GM23248 (cell line): ENCODE measurements around the gene KATNBL1. TPM values are rescaled to one million over a fixed set of nuclear protein-coding genes. Genes with fewer than 3 reads are reported as not detected.

Source experiments
- DNase-seq: peaks from one replicate; pipeline ENCODE4 v3.0.0-alpha.2; 2015
- H2AFZ ChIP-seq: fragments of 200-600 bp; sonication (generic); 2 replicates; pipeline ENCODE4 v1.6.1; 2016; ENCODE audit warnings: antibody characterized with exemption
- H3F3A ChIP-seq: fragments of 200-600 bp; sonication (generic); 2 replicates; pipeline ENCODE4 v1.6.1; 2016; ENCODE audit warnings: mild to moderate bottlenecking, antibody characterized with exemption, mixed run types; ENCODE audit not compliant: insufficient read depth
- H3K27ac ChIP-seq: fragments of 200-600 bp; sonication (generic); 2 replicates; pipeline ENCODE4 v1.5.1; 2016; ENCODE audit warnings: mild to moderate bottlenecking
- H3K27me3 ChIP-seq: fragments of 200-600 bp; sonication (generic); replicated peaks from 2 replicates; pipeline ENCODE4 v1.6.1; 2016; ENCODE audit warnings: mild to moderate bottlenecking; ENCODE audit not compliant: insufficient read depth
- H3K36me3 ChIP-seq: fragments of 200-600 bp; sonication (generic); 2 replicates; pipeline ENCODE4 v1.6.1; 2016; ENCODE audit warnings: low read depth, mild to moderate bottlenecking
- H3K4me1 ChIP-seq: fragments of 200-600 bp; sonication (generic); 2 replicates; pipeline ENCODE4 v1.6.1; 2016; ENCODE audit warnings: mild to moderate bottlenecking; ENCODE audit not compliant: insufficient read depth
- H3K4me2 ChIP-seq: fragments of 200-600 bp; sonication (generic); one replicate; pipeline ENCODE4 v1.6.1; 2016; ENCODE audit warnings: mild to moderate bottlenecking; ENCODE audit not compliant: unreplicated experiment
- H3K4me3 ChIP-seq: fragments of 200-600 bp; sonication (generic); 2 replicates; pipeline ENCODE4 v1.5.1; 2016; ENCODE audit warnings: mild to moderate bottlenecking
- H3K79me2 ChIP-seq: fragments of 200-600 bp; sonication (generic); 2 replicates; pipeline ENCODE4 v1.6.1; 2016; ENCODE audit warnings: mild to moderate bottlenecking; ENCODE audit not compliant: insufficient read depth
- H3K9ac ChIP-seq: fragments of 200-600 bp; sonication (generic); 2 replicates; pipeline ENCODE4 v1.6.1; 2016; ENCODE audit warnings: mild to moderate bottlenecking
- H3K9me2 ChIP-seq: fragments of 200-600 bp; sonication (generic); 2 replicates; pipeline ENCODE4 v1.6.1; 2016; ENCODE audit warnings: mixed run types, mild to moderate bottlenecking, moderate library complexity; ENCODE audit not compliant: insufficient read depth
- H3K9me3 ChIP-seq: fragments of 200-600 bp; sonication (generic); one replicate; pipeline ENCODE4 v1.6.1; 2017; ENCODE audit warnings: low read depth
- H4K20me1 ChIP-seq: fragments of 200-600 bp; sonication (generic); 2 replicates; pipeline ENCODE4 v1.6.0; 2016; ENCODE audit not compliant: insufficient read depth
- EZH2 ChIP-seq: fragments of 200-600 bp; sonication (generic); IDR thresholded peaks from 2 replicates; pipeline ENCODE4 v1.6.1; 2018; ENCODE audit warnings: antibody characterized with exemption, mild to moderate bottlenecking; ENCODE audit not compliant: insufficient read depth, poor library complexity, severe bottlenecking
- EZH2phosphoT487 ChIP-seq: fragments of 200-600 bp; sonication (generic); IDR thresholded peaks from 2 replicates; pipeline ENCODE4 v1.6.1; 2018; ENCODE audit warnings: antibody characterized with exemption, moderate library complexity, mild to moderate bottlenecking, low read depth; ENCODE audit not compliant: insufficient read depth
- WGBS, 2 experiments: methylation state at CpG; one replicate each; pipeline ENCODE4 v1.1.6; 2015 to 2017; ENCODE audit warnings: low lambda C conversion rate in 2 of 2, low coverage in 1 of 2; ENCODE audit errors: missing lambda C conversion rate in 2 of 2; 5-methylcytosine and 5-hydroxymethylcytosine counted together
- in situ Hi-C: fragments of 300-500 bp; cut with MboI; formaldehyde crosslinking; loops from 2 replicates; pipeline ENCODE4 v1.15.0; 2020
- polyA plus RNA-seq: library from polyadenylated mRNA; unstranded; fragments of >200 nt; fragmentation: Nextera tagmentation; extraction: Ambion mirVana; gene quantifications from 2 replicates; pipeline ENCODE4 v1.2.1, GENCODE V29; 2016
- total RNA-seq: library from RNA; depleted of rRNA; stranded (reverse); fragments of >200 nt; shearing (Covaris generic); gene quantifications from 2 replicates; pipeline ENCODE4 v1.2.3, GENCODE V29; 2014; rRNA removed

The KATNBL1 gene
- total RNA-seq (39.3 and 50.8 TPM in 2 replicates), polyA plus RNA-seq (51.9 and 57.1 TPM in 2 replicates)

DNA sequence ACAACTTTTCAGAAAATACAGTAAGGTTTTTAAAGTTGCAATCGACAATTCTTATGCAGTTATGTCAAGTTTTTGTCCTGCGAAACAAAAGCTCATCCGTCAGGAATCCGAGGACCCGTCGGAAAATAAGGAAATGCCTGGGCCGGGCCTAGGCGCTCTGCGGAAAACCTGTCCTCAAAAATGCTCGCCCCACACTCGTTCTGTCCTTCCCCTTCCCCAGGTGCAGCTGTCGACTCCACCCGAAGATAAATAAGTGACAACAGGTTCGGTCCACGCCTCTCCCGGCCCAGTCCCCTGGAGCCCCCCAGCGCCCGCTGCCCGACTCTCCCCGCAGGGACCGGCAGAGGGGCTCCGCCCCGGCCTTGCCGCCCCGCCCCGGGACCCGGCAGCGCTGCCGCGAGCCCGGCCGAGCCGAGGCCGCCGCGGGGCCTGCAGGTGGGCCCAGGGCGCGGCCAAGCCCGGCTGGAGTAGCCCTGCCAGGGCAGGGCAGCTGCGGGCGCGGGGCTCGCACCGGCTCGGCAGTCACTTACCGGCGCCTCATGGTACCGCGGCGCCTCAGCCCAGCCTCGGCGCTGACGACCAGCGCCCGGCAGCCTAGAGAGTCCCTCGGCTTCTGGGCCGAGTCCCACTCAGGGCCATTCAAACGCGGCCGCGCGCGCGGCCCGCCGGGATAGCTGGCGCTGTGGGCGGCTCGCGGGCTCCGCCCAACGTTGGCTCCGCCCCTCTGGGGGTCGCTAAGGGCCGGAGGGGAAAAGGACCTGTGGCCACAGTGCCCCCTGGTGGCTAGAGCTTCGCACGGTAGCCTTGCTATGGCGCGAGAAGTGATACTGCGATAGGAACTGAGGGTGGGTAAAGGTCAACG is at the start of gene KATNBL1:
KATNBL1 (minus strand) TSS at position 676 of the 862 bp plus-strand sequence. CDS start 46,420 bp downstream, outside the sequence.
- Histone ChIP-seq H3K4me2 (peak within 1 kb of the TSS; percentile 100), H3K4me3 (peak within 1 kb of the TSS; percentile 97), H3K79me2 (peaks cover 48% of the 10 kb centered on the region), H4K20me1 (no peaks in the 10 kb centered on the region; the same call in 1 of the 2 replicates), H3K9ac (peak within 1 kb of the TSS; percentile 91), H3K9me2 (no peaks in the 10 kb centered on the region), H3K9me3 (no peaks in the 10 kb centered on the region), H3K36me3 (0 out of 2 replicates have a peak, but pooled peaks cover 3% of the 10 kb centered on the region), H3F3A (peaks cover 23% of the 10 kb centered on the region), H3K27ac (peak within 1 kb of the TSS; percentile 78), H3K27me3 (no peaks in the 10 kb centered on the region), H3K4me1 (peaks cover 21% of the 10 kb centered on the region), H2AFZ (peak within 1 kb of the TSS; percentile 83)
- peak; percentile 97 for DNase-seq
- TF ChIP-seq EZH2 (no peak), EZH2phosphoT487 (no peak)
- 1 to 2% methylated on average over 28 to 68 of the region's 81 CpGs for WGBS, 2 experiments
- in situ Hi-C loops = loop anchor here (10.0 kb wide), 1 partner anchor 105 kb away; the partner anchor contains the start of genes EMC7 and PGBD4

- Histone ChIP-seq H3K4me2 (no peak overlapping the region), H3K9me2 (no peaks in the 10 kb centered on the region), H3F3A (no peaks in the 10 kb centered on the region), H2AFZ (no peak overlapping the region), H3K9ac (no peak overlapping the region), H4K20me1 (no peaks in the 10 kb centered on the region), H3K4me3 (no peak overlapping the region), H3K36me3 (no peaks in the 10 kb centered on the region), H3K27ac (no peak overlapping the region), H3K27me3 (no peaks in the 10 kb centered on the region), H3K9me3 (no peaks in the 10 kb centered on the region), H3K79me2 (no peaks in the 10 kb centered on the region), H3K4me1 (no peaks in the 10 kb centered on the region)
- no peak for DNase-seq
- TF ChIP-seq EZH2phosphoT487 (no peak), EZH2 (no peak)
- 80 to 83% methylated on average over 3 of the region's 3 CpGs for WGBS, 2 experiments
- in situ Hi-C loops = no loop called here
Observed at GRCh38 chr15:34259566-34259965, 49.7 kb upstream of the KATNBL1 start.

GRCh38 chr15:34258151-34258550 is 48.3 kb upstream of the KATNBL1 start:
- TF ChIP-seq EZH2phosphoT487 (no peak), EZH2 (no peak)
- H3K27me3 ChIP-seq = no peaks in the 10 kb centered on the region
- H4K20me1 ChIP-seq = no peaks in the 10 kb centered on the region
- no peak overlapping the region for H3K9ac ChIP-seq
- H3K79me2 ChIP-seq = no peaks in the 10 kb centered on the region
- H3K36me3 ChIP-seq = peaks cover 11% of the 10 kb centered on the region
- H3K4me1 ChIP-seq = no peaks in the 10 kb centered on the region
- H3K4me3 ChIP-seq = no peak overlapping the region
- no peak overlapping the region for H3K27ac ChIP-seq
- H3K9me2 ChIP-seq = no peaks in the 10 kb centered on the region
- no peak overlapping the region for H3K4me2 ChIP-seq
- in situ Hi-C loops = no loop called here
- H2AFZ ChIP-seq = no peak overlapping the region
- no peaks in the 10 kb centered on the region for H3F3A ChIP-seq
- no peak for DNase-seq
- whole genome bisulfite sequencing, 2 experiments = 85 to 95% methylated on average over 2 of the region's 2 CpGs
- H3K9me3 ChIP-seq = no peaks in the 10 kb centered on the region

- Histone ChIP-seq H4K20me1 (no peaks in the 10 kb centered on the region), H3K36me3 (peaks cover 17% of the 10 kb centered on the region), H2AFZ (no peak overlapping the region), H3K4me1 (peaks cover 6% of the 10 kb centered on the region; the same call in 1 of the 2 replicates), H3K27ac (no peak overlapping the region), H3K79me2 (no peaks in the 10 kb centered on the region), H3K9ac (no peak overlapping the region), H3F3A (no peaks in the 10 kb centered on the region), H3K9me2 (no peaks in the 10 kb centered on the region), H3K27me3 (no peaks in the 10 kb centered on the region), H3K4me3 (no peak overlapping the region), H3K4me2 (no peak overlapping the region), H3K9me3 (no peaks in the 10 kb centered on the region)
- in situ Hi-C loops = no loop called here
- no peak for TF ChIP-seq EZH2phosphoT487
- TF ChIP-seq EZH2 = no peak
- DNase-seq = peak; percentile 1
Observed at GRCh38 chr15:34252545-34252944, 42.6 kb upstream of the KATNBL1 start.
